Measurements from ENCODE around the gene BCL2L2.
A peak's percentile ranks its signal among the peaks of the same experiment; 100 is the strongest.
"Not testable (repeated sequence)": the region's sequence is repeated elsewhere in the genome, so short reads cannot be mapped to it uniquely, and the experiment has no call there.

Gene BCL2L2

GRCh38 chr14:23324993-23325392, 18.4 kb downstream of the BCL2L2 start:
- DNase-seq: no peak

GRCh38 chr14:23325746-23326145, 19.1 kb downstream of the BCL2L2 start:
- DNase-seq: not testable (repeated sequence)

GRCh38 chr14:23326491-23327332, 20.1 kb downstream of the BCL2L2 start:
- no peak for DNase-seq

- DNase-seq: peak; percentile 54
These were observed 21.5 kb downstream of the BCL2L2 start for GRCh38 chr14:23327947-23328744.

GRCh38 chr14:23335623-23336022, 29.0 kb downstream of the BCL2L2 start:
- DNase-seq: no peak

GRCh38 chr14:23339506-23340268, 33.1 kb downstream of the BCL2L2 start:
- DNase-seq: no peak

- no peak for DNase-seq
These were observed 37.8 kb downstream of the BCL2L2 start for GRCh38 chr14:23344481-23344880.

DNA sequence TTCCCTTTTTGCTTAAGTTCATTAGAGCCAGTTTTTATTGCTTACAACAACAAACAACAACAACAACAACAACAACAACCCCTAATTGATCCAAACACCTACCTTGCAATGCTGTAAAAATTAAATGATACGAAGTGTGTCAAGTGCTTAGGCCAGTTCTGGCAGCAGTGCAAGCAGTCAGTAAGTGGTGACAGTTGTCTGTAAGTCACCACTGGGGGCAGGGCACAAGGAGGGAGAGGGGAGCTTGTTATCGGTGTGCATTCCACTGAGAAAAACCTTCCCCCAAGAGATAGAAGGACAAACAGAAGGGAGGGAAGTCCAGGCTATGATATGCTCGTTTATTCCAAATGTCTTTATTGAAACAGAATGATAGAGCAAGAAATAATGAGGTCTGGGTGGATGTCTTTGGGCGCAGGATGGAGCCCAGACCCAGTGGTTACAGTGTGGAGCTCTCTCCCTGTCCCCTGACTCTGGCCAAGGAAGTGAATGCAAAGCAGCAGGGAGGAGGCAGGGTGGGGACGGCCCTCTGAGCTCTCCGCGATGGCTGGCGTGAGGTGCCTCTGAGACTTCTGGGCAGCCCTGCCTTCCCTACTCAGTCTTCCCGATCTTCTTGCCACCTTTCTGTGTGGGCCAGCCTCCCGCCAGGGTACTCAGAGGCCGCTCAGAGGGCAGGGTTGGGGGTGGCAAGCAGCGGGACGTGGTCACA, 39.5 kb downstream of the BCL2L2 start:
- DNase-seq: no peak

- no peak for DNase-seq
These were observed 40.2 kb downstream of the BCL2L2 start for GRCh38 chr14:23346693-23347405.

GRCh38 chr14:23347406-23348296, 41.0 kb downstream of the BCL2L2 start:
- DNase-seq: no peak

DNA sequence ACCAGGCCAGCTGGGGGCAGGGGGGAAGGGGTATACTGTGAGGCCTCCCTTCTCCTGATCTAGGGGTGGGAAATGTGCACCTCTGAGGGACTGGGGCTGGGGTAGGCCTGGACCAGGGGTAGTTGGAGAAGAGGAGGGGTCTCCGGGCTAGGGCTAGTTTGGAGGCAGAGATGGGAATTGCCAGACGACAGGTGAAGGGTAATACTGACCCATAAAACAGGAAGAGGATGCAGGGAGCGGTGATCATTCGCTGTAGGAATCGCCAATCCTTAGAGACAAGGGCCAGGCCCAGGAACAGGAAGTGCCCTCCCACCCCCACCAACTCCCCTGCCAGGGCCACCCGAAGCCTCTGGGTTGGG, 41.6 kb downstream of the BCL2L2 start:
- DNase-seq: no peak

DNA sequence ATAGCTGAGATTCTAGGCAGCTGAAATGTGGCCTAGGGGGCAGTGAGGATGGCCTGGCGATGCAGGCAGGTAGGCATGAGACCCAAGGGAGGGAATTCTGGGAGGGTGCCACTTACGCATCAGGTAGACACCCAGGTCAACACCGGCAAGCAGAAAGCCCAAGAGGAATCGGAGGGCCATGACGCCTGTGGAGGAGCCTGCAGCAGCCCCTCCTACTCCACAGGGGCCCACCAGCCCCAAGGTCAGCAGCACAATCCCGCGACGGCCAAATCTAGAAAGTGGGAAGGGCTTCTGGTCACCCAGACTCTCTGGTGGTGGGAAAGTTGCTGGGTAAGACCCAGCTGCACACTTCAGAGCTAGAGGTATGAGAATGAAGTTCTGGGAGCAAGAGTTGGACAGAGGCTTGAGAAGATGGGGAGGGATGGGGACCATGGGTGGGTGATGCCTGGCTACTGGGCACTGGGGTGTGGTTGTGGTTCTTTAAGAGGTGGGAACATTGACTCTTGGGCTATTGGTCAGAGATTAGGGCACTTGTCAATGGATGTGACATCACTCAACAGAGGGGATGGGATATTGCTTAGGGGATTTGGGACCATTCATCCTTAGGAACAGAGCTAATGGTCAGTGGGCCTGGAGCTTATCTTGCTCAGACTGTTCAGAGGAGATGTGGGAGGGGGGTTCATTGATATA, 42.7 kb downstream of the BCL2L2 start:
- no peak for DNase-seq

DNA sequence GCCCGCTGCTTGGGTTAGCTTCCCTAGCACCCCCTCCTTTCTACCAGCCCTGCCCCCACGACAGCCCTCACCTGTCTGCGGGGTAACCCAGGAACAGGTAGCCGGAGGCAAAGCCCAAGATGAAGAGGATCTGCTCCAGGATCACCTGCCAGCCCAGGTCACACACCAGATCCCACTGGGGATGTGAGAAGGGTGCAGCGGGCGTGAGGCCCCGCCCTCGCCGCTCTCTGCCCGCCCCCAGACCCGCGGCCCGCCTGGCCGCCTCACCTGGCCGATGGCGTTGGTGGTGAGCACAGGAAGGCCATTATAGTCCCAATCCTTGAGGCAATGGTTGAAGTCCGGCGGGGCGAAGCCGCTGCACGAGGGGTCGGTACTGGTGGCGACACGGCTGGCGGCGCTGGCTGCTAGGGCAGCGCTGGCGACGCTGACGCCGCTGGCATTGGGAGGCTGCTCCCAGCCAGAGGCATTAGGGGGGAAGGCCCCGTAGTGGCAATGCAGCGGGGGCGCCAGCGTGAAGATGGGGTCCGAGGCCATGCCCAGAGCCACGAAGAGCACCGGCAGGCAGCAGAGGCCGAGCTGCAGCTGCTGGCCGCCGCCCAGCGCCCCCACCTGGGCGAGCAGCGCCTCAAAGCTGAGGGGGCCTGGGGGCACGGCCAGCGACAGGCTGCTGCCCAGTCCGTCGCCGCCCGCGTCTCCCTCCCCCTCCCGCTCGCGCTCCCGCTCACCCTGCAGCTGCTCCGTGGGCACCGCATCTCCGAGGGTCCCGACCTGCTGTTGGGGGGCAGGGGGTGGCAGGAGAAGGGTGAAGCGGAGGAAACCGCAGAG, 45.3 kb downstream of the BCL2L2 start:
- no peak for DNase-seq

- DNase-seq: no peak
These were observed 46.1 kb downstream of the BCL2L2 start, which contains the start of gene SLC22A17 for GRCh38 chr14:23352506-23353432. SLC22A17 (minus strand) TSS chr14:23352887.

GRCh38 chr14:23353433-23353780, 46.8 kb downstream of the BCL2L2 start:
- DNase-seq: no peak

GRCh38 chr14:23354990-23355389, 48.4 kb downstream of the BCL2L2 start:
- DNase-seq: no peak

- DNase-seq: no peak
These were observed 49.3 kb downstream of the BCL2L2 start for GRCh38 chr14:23355871-23356435.

- DNase-seq: no peak
These were observed 50.0 kb downstream of the BCL2L2 start for GRCh38 chr14:23356662-23357061.

All from HCEC 1CT (cell line).